GM20431 (cell line): ENCODE results near the gene ANTXRL.
"Not testable (repeated sequence)": the region's sequence is repeated elsewhere in the genome, so short reads cannot be mapped to it uniquely, and the experiment has no call there.

Experiments used
- in situ Hi-C: fragments of 300-500 bp; cut with MseI, MboI; formaldehyde crosslinking; loops from one replicate; pipeline ENCODE4 v1.15.0; 2020; ENCODE audit warnings: low sequenced_read_pairs; ENCODE audit not compliant: unreplicated experiment

Gene ANTXRL

DNA sequence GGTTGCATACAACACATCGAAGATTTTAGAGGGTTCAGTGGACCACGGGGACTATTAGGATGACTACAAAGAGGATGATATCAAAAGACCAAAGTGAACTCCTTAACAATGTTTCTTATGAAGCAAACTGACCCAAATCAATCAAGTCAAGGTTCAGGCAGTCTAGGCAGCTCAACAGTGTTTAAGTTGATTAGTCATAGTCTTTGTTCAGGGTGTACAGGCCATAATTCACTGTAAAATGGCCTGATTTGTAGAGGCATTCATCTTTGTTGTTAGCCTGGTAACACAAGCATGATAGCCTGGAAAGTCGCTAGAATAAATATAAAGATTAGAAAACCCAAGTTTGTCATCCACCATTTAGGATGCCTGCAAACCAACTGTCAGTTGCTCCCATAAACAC, 32.6 kb downstream of the ANTXRL start:
- in situ Hi-C loops = no loop called here

DNA sequence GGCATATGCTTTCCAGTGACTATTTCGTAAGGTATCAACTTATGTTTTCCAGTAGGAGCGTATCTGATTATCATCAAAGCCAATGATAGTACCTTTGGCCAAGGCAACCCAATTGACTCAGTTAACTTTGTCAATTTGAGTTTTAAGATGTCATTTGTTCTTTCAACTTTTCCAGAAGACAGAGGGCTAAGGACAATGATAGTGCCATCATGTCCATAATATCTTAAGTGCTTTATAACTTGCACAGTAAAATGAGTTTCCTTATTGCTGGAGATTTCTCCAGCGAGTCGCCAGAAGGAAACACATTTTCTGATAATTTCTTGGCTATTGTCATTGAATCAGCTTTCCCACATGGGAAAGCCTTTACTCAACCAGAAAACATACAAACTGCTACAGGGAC, 35.0 kb downstream of the ANTXRL start:
- in situ Hi-C loops = no loop called here

DNA sequence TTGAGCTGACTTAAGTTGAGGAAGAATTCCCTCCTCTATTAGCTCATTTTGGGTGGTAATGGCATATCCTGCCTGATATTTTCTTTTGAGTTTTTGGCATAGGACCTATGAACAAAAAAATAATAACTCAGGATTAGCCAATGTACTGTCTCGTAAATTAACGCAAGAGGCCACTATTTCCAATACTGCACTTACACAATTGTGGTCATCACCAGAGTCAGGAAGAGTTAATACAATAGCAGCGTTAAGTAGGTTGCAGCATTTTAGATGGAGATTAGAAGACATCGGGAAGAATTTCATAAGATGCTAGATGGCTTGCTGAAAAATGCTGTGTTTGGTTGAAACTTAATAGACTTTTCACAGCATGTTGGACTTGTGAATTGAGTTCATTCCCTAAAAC, 36.4 kb downstream of the ANTXRL start:
- in situ Hi-C loops = no loop called here

DNA sequence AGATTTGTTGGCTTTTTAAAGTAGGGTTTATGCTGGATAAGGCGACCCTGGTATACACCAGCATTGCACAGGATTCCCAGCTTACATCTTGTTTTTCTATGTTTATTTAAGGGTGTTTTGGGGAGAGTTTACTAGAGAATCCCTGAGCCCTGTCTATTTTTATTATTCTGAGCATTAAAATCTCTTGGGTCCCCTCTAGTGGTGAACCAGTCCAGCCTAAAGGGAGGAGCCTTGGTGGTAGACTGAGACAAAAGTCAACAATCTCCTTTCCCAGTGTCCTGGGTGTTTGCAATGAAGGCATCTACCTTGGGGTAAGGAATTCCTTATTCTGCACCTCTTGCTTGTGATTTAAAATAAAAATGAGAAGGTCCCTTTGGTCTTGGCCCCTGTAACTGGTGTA, 38.2 kb downstream of the ANTXRL start:
- in situ Hi-C loops = no loop called here

DNA sequence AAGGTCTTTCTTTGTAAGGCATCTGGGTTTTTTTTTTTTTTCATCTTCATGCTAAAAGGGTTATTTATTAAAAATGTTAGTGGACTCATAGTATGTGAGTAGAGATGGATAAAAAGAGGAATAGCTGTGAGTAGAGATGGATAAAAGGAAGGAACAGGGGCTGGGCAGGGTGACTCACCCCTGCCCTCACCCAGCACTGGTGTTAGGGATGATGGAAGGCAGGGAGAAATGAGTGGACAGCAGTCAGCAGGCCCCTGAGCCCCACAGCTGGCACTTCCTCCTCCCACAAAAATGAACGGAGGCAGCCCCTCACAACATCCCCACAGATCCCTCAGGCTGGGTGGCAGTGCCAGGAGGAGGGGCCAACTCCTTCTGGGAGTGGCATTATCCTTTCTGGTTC, 39.3 kb downstream of the ANTXRL start:
- in situ Hi-C loops = no loop called here

DNA sequence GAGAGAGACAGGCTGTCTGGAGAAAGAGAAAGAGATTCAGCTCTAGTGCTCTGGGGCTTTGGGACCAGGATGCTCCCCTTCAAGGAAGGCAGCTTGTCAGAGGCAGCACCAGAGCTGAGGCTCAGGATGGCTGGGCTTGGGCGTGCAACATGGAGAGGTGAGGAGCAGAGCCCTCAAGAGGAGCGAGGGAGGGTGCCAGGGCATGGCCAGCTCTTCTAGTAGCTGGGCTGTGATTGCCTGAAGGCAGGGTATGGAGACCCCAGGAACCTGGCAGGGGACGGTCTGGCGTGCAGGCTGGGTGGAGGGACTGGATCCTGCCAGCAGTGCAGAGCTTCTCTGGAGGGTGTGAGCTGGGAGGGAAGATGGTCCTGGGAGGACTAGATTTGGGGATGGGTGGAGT, 40.2 kb downstream of the ANTXRL start:
- in situ Hi-C loops = no loop called here

DNA sequence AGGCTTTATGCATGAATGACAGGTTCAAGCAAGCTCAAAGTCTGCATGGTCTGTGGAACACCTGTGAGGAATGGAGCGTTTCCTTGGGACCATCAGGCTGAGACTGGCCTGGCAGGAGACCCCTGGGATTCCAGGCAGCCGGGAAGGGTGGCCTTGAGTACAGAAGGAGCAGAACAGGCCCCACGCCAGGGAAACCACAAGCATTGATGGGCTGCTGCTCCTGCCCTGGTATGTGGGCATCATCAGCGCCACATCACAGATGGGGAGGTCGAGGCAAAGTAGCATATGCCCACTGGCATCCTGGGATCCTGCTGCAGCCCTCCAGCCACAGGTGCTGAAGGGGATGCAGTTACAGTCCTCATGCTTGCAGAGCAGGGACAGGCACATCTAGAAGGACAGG, 40.9 kb downstream of the ANTXRL start:
- in situ Hi-C loops = no loop called here

DNA sequence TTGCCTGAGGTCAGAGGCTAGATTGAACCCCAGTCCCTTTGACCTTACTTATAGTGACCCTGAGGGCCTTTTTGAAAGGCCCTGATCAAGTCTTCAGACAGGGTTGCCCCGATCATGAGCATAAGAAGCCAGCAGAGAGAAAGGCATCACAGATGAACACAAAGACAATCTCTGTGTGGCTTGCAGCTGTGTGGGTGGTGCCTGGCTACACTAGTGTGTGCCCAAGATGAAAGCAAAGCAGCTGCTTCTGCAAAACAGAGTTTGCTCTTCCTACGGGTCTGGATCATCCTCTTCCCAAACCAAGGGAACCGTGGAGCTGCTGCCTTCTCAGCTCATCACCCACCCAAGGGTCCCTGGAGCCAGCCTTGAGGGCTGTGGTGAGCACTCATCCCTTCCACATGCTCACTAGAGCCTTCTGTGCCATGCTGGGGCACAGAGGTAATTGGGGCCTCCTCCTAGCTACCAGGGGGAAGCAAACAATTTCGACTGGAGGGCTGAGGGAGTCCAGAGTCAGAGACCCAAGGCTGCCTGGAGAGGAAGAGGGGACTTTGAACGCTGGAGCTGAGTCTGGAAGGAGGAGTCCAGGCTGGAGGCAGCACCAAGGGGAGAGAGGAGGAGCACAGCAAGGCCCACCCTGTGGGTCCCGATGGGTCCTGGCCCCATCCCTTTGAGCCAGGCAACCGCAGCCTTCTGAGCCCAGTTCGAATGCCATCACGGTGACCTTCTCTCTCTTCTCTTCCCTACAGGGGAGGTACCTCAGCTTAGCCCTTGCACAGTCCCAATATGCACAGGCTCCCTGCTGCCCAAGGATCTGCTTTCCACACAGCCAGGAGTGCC, 42.3 kb downstream of the ANTXRL start:
- in situ Hi-C loops = no loop called here

DNA sequence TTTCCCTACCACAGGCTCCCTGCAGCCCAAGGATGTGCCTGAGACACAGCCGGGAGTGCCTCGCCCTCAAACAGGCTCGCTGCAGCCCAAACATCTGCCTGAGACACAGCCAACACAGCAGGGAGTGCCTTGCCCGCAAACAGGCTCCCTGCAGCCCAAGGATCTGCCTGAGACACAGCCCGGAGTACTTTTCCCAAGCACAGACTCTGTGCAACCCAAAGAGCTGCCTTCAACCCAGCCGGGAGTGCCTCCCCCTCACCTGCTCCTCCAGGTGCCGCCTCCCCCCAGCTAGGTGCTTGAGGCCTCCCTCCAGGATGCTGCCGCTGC, 42.9 kb downstream of the ANTXRL start:
- in situ Hi-C loops = no loop called here

DNA sequence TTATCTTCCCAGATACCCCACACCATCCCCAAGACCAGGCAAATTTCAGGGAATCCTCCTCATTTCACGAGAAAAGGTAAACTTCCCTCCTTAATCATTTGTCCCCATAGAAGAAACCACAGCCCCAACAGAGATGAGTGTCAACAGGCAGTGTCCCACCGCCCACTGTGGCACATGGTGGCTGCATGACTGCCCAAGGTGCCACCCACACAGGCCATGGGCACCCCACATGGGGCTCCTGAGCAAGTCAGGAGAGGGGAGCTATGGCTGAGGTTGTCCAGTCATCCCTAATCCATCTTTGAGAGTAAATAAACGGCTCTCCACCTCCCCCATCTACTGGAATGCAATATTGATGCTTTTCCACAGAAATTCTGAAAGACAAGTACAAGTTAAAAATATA, 44.1 kb downstream of the ANTXRL start:
- in situ Hi-C loops = no loop called here

DNA sequence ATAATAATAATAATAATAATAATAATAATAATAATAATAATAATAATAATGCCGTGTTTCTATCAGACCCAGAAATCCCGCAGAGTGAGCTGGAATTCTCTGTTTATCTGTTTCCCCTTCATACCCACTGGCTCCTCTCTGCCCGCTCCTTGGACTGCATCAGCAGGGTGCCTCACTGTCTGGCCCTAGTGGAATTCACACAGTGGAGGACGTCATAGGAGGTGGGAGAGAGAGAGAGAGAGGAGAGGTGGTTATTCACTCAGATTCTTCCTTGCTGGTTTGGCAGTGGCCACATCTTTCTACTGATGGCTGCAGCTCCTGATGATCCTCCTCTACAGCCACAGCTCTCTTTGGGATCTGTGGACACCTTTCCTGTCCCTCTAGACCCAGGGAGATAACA, 78.7 kb downstream of the ANTXRL start:
- in situ Hi-C loops = not testable (repeated sequence)

DNA sequence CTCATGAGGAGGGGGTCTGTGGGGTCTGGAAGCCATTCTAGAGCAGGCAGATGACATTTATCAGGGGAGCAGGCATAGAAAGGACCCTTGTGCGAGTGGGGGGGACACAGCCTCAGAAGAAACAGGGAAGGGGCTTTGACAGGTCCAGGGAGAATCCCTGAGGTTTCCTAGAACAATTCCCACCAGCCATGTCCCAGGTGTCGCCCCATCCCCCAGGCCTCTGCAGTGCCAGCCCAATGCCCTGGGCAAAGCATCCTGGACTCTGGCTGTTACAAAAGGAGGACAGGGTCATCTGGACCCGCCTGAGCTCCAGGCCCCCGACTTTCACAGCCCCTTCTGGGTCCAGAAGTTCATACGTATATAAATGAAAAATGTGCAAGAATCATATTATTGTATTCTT, 80.4 kb downstream of the ANTXRL start:
- in situ Hi-C loops = not testable (repeated sequence)

DNA sequence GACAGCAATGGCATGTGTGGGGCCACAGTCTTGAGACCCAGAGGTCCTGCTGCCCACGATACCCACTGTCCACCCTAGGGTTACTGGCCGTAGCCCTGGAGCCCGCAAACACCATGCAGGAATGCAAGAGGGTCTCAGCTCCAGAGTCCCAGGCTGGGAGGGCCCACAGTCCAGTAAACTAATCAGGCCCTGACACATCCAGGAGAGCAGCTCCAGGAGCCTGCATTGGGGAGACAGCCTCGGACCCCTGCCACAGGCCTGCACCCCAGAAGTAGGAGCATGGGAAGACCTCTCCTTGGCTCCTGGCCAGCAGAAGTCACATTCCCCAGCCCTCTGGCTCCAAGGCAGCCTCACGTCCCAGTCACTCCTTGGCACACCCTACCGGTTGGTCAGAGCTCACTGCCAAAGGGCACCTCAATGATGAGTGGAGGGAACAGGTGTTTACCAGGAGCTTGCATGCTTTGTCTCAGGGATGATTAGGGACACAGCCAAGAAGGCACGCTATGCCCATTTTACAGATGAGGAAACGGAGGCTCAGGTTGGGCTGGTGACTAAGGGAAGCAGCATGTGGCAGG, 81.0 kb downstream of the ANTXRL start:
- in situ Hi-C loops = not testable (repeated sequence)

DNA sequence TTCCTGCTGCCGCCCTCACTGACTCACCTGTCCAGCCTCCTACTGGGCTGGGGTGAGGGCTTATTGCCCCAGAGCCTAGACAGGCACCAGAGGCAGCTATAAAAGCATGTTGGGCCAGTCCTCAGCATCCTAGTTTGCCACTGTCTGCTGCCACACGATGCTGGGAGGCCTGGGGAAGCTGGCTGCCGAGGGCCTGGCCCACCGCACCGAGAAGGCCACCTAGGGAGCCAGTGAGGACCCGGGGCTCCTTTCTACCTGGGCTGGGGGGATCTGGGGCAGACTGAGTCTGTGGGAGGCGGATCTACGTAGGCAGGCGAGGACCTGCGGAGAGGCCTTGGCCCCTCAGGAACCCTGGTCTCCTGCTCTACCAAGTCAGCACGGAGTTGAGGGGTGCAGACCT, 82.2 kb downstream of the ANTXRL start:
- in situ Hi-C loops = not testable (repeated sequence)

DNA sequence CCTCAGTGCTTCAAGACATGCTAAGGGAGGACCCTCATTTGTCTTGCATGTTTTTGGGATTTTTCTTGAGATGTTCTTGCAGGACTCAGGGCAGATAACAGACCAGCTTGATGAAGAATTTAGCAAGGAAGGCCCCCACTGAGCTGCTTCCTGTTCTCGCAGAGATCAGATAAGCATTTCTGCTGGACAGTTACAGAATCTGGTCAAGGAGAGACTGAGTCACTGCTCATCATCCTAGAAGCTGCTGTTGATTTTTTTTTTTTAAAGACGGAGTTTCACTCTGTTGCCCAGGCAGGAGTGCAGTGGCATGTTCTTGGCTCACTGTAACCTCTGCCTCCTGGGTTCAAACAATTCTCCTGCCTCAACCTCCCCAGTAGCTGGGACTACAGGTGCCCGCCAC, 87.6 kb downstream of the ANTXRL start:
- in situ Hi-C loops = not testable (repeated sequence)

DNA sequence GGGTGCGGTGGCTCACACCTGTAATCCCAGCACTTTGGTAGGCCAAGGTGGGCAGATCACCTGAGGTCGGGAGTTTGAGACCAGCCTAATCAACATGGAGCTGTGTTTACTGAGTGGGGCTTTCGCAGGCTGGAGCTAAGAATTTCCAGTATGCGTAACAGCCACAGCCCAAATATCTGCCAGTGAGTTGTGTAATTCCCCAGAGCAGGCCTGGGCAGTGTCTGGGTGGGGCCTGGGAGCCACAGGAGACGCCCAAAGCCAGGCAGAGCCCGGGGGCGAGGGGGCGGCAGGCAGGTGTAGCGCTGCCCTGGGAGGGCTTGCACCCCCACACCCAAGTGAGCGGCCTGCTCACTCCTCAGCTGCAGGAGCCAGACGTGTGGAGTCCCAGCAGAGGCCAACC, 88.6 kb downstream of the ANTXRL start, which contains the start of gene ANXA8L1:
TSS of gene ANXA8L1 (plus strand) at position 371 of the 400 bp plus-strand sequence. CDS start 76 bp downstream, outside the sequence.
- in situ Hi-C loops = not testable (repeated sequence)

DNA sequence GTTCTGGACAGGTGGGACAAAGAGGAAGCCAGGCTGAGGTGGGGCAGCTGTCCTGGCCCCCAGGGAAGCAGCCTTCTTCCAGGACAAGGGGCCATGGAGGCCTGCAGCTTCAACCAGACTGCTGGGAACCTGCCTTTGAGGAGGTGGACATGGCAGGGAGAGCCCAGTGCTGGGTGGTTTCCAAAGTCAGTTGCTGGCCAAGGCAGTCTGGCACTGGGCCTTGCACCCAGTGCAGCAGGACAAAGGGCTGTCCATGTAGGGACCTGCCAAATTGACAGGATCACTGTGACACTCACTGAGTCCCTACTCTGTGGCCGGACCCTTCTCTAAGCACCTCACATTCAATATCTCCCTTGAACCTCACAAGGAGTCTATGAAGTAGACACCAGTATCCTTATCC, 90.2 kb downstream of the ANTXRL start:
- in situ Hi-C loops = not testable (repeated sequence)

DNA sequence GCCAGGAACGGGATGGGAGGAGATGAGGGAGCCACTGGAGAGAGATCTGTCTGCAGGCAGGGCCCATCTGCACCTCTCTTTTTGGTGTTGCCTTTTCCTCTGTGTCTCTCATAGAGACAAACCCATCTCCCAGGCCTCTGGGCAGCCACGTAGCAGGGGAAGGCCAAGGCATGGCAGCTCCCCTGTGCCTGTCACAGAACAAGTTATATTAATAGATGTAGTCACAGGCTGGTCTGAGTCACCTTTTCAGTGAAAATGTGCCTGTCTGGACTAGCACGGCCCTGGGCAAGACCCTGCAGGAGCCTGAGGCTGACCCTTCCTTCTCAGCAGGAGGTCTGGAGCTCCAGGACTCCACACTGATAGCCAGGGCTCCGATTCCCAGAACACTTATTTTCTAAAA, 90.9 kb downstream of the ANTXRL start:
- in situ Hi-C loops = not testable (repeated sequence)

DNA sequence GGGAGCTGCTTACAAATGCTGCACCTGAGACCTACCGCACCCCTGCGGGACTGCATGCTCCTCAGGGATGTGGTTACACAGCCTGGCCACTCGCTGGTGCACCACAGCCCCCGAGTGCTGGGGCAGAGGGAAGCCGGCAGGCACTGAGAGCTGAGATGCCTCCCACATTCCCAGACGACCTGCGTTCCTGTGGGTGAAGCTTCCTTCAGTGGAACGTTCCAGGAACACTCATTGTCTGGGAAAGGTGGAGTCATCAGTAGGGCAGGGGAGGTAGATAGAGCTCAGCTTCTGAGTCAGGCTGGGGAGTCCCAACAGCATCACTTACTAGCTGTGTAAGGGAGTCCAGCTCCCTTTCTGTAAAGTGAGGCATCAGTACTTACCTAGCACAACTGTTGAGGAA, 91.3 kb downstream of the ANTXRL start:
- in situ Hi-C loops = not testable (repeated sequence)

DNA sequence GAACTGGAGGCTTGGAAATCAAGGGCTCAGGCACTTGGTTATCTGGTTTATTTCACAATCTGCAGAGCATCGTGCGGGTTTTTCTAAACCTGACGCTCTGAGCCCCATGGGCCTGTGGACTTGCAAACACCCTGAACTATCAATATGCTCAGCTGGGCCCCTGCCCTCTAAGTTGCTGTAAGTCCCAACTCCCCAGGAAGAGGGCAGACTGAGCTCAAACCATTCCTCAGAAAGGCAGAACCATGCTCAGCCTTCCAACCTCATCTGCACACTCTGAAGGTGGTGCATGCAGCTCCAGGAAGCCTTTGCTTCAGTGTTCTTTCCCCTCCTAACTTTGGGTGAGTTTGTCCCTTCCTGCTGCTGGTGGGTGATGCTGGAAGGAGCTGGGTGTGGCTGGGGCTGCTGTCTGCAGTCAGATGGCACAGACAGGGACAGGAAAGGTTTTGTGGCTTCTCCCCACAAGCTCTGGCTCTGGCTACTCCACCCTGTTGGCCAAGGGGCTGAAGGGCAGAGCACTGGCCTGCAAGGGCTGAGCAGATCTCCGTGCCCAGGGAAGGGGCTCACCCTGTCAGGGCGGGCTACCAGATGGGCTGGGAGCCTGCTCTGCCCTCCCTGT, 92.5 kb downstream of the ANTXRL start:
- in situ Hi-C loops = not testable (repeated sequence)
